Pancreas (tissue), 10 donors: ENCODE measurements around the gene KLF15. TPM values are rescaled to one million over a fixed set of nuclear protein-coding genes. Genes with fewer than 3 reads are reported as not detected.

Experiments used
- ATAC-seq, 4 donors: fragments of 200-7000 bp; cut with Tn5 transposase; one replicate each; pipeline versions ENCODE4 v1.8.0 to v1.9.1; 2020; ENCODE audit warnings: mild to moderate bottlenecking in 4 of 4, moderate library complexity in 4 of 4
- DNase-seq, 6 donors: peaks; one replicate each; pipeline ENCODE4 v3.0.0-alpha.2; 2020
- FAIRE-seq: peaks from 2 replicates; lab custom pipeline; 2012; peaks lifted over from hg19 to GRCh38; lab: Jason Lieb, UNC
- H3K27ac ChIP-seq, 4 donors: fragments of 200-600 bp; sonication (generic); 1 replicate in 3 of 4; 2 replicates in 1 of 4; pipeline versions ENCODE4 v1.5.0 to v1.8.0; 2020
- H3K27me3 ChIP-seq, 4 donors: fragments of 200-600 bp; one replicate each; pipeline ENCODE4 v1.8.0; 2021
- H3K36me3 ChIP-seq, 3 donors: fragments of 200-600 bp; sonication (generic) in 1 of 3; one replicate each; pipeline versions ENCODE4 v1.5.0 to v1.8.0; 2020 to 2021
- H3K4me1 ChIP-seq, 3 donors: fragments of 200-600 bp; one replicate each; pipeline ENCODE4 v1.8.0; 2021
- H3K4me3 ChIP-seq, 4 donors: fragments of 200-600 bp; sonication (generic) in 2 of 4; one replicate each; pipeline versions ENCODE4 v1.5.0 to v1.8.0; 2020 to 2021
- H3K9me3 ChIP-seq, 4 donors: fragments of 200-600 bp; one replicate each; pipeline ENCODE4 v1.8.0; 2021
- WGBS, 2 donors: extraction: QIAGEN DNeasy Blood & Tissue Kit; methylation state at CpG; one replicate each; pipeline ENCODE4 v1.1.7; 2013; 5-methylcytosine and 5-hydroxymethylcytosine counted together
- intact Hi-C, 3 donors: fragments of 100-400 bp; cut with DNase I; formaldehyde crosslinking; loops; one replicate each; pipeline versions ENCODE4 v1.11.1 to v1.14.2; 2022
- polyA plus RNA-seq, 2 donors: library from polyadenylated mRNA; stranded (reverse); fragments of 200-250 nt; gene quantifications; one replicate each; pipeline ENCODE4 v1.2.3, GENCODE V29; 2013
- total RNA-seq, 6 donors: library from RNA; stranded (reverse); fragmentation: NEBNext Ultra II Directional in 4 of 6; extraction: Animal tissue kit (Norgen Biotek cat#: 25700) in 4 of 6; gene quantifications; one replicate each; pipeline versions ENCODE4 v1.2.1 to v1.2.4, GENCODE V29; 2021 to 2023
- TF ChIP-seq, protein P1 (sequence below), 4 donors: fragments of 200-600 bp; sonication (generic) in 3 of 4; IDR thresholded peaks; one replicate each; pipeline versions ENCODE4 v1.5.0 to v1.8.0; 2021; ENCODE audit warnings: antibody characterized with exemption in 4 of 4
- donor health status: healthy with polysubstance abuse.
- donor health status: DM: no; HTN: no; CAD: no; lungs with moderate emphysema.
- donor health status: DM: no; HTN: no; CAD: no.
- donor health status: control.
- donor health status: control.
- donor health status: Bipolar disorder and iron deficiency.
- donor health status: DM: yes; HTN: yes; CAD: no.
- donor health status: DM: no; HTN: no; CAD: no.
- donor health status: DM: no; HTN: no; CAD: no.
- donor health status: DM: yes; HTN: yes; CAD: no.

Gene KLF15
- total RNA-seq (10 to 100 TPM; 15.2 to 38.3 (median 30.6) TPM), polyA plus RNA-seq (10 to 100 TPM; 11.3 to 27.1 TPM)

DNA sequence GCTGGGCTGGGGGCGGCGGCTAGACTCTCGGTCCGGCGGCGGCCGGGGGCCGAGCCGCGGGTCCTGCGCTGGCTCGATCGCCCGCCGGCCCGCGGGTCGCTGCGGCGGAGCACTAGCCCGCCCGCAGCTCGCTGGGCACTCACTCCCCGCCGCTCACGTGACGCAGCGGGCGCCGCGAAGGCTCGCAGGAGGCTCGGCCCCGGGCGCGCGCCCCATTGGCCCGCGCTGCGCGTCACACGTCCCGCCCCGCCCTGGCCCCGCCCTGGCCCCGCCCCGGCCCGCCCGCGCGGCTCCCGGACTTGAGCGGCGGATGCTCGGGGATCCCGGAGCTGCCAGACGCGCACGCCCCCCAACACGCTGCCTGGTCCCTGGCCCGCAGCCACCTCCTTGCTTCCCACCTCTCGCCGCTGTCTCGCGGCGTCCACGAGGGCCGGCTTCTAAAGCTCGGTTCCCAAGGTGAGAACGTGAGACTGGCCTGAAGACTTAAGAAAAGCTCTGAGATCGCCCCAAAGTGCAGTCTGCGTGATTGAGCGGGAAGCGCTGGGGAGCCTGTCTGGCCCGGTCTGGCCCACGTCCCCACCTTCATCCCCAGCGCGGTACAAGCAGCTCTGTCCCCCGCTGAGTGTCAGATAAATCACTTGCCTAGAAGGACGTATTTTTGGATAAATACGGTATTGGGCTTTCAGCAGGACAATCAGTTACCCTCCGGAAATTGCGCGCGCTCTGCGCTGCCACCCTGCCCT is at the start of gene KLF15:
Gene KLF15 (minus strand): TSS at position 114 of the 743 bp plus-strand sequence. CDS start 4,486 bp downstream, outside the sequence.
- FAIRE-seq (no peak), ATAC-seq (peak; percentile 68 to 84 (median 75)), DNase-seq (peak; percentile 84 to 96 (median 92))
- H3K36me3 ChIP-seq, result peaks cover 0 to under 1% (median 0%) of the 10 kb centered on the region in 3 donors
- H3K4me1 ChIP-seq, result peaks cover 0 to 16% (median 15%) of the 10 kb centered on the region in 3 donors
- WGBS, 2 donors, result 0 to 1% methylated on average over 25 to 86 of the region's 86 CpGs
- peak within 1 kb of the TSS; percentile 63 to 95 (median 88) for H3K4me3 ChIP-seq
- TF ChIP-seq, protein P1, sequence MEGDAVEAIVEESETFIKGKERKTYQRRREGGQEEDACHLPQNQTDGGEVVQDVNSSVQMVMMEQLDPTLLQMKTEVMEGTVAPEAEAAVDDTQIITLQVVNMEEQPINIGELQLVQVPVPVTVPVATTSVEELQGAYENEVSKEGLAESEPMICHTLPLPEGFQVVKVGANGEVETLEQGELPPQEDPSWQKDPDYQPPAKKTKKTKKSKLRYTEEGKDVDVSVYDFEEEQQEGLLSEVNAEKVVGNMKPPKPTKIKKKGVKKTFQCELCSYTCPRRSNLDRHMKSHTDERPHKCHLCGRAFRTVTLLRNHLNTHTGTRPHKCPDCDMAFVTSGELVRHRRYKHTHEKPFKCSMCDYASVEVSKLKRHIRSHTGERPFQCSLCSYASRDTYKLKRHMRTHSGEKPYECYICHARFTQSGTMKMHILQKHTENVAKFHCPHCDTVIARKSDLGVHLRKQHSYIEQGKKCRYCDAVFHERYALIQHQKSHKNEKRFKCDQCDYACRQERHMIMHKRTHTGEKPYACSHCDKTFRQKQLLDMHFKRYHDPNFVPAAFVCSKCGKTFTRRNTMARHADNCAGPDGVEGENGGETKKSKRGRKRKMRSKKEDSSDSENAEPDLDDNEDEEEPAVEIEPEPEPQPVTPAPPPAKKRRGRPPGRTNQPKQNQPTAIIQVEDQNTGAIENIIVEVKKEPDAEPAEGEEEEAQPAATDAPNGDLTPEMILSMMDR (IDR thresholded peaks at IDR 0.05), result no peak
- H3K27ac ChIP-seq, result peak within 1 kb of the TSS; percentile 96 to 99 (median 98)
- intact Hi-C loops, result loop anchor here in 1 of 3 donors (2.0 kb wide), 1 partner anchor 87 kb away; no protein-coding TSS in a partner anchor
- no peaks in the 10 kb centered on the region for H3K27me3 ChIP-seq
- H3K9me3 ChIP-seq, result no peaks in the 10 kb centered on the region

DNA sequence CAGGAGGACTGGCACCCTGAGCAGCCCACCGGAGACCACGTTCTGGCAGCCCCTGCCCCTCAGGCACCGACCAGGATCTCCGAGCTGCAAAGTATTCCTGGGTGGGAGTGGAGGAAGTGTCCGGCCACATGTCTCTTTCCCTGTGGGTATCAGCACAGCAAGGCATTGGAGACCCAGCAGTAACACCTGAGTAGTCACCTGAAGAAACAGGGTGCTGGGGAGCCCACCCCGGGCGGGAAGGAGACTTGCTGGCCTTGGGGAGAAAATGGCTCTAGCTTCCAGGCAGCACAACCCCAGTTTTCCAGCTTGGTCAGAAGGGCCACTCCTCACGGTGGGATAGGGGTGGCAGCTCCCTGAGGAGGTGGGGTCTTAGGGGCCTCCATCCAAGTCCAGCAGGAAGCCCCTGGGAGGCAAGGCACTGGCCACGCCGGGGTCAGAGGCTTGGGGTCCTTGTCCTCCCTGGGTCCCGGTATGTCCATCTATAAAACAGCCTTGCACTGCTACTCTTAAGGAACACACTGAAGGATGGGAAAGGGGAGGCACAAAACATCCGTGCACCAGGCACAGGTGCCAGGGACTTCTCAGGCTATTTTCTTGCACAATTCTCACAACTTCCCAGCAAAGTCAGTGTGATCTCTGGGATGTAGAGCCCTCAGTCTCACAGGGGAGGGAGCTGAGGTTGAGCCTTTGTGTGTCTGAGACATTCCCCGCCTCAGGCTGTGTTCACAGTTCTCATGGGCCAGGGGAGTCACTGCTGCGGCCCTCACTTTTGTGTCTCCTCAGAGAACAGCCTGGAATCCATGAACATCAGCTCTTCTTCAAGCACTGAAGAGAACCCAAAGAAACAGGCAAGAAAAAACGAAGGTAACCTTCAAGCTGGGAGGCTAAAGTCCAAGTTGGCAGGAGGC is 49.4 kb upstream of the KLF15 start:
- WGBS, 2 donors, result 80 to 82% methylated on average over 15 of the region's 15 CpGs
- no peak for ATAC-seq
- no peak for FAIRE-seq
- Histone ChIP-seq H3K27ac (no peak overlapping the region), H3K4me1 (no peaks in the 10 kb centered on the region), H3K27me3 (no peaks in the 10 kb centered on the region), H3K4me3 (no peak overlapping the region), H3K36me3 (no peaks in the 10 kb centered on the region), H3K9me3 (no peaks in the 10 kb centered on the region)
- TF ChIP-seq, protein P1 (IDR thresholded peaks at IDR 0.05), result no peak
- intact Hi-C loops, result no loop called here
- no peak for DNase-seq

DNA sequence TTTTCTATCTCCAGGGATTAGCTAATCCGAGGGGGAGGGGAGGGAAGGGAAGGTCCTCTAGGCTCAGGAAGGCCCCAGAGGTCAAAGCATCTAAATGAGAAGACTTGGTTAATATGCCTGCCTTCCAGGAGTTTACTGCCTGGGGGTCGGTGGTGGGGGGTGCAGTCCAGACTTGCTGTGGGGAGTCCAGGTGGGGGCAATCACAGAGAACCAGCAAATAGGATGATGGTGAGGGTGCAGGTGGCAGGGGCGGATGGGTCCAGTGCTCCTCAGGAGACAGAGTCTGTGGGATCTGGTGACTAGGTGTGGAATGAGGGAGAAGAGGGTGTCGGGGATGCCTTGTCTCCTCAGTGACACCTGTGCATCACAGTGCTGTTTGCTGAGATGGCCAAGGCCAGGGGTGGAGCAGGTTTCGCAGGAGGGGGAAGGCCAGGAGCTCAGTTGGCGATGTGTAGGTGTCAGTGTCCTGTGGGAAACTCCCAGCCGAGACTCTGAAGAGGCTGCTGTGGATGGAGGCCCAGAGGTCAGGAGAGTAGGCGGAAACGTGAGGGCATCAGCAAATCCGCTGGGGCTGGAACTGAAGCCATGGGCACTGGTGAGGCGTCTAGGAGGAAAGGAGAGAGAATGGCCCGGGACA is 45.6 kb upstream of the KLF15 start:
- no peak overlapping the region for H3K4me3 ChIP-seq
- 77 to 79% methylated on average over 12 of the region's 12 CpGs for WGBS, 2 donors
- TF ChIP-seq, protein P1 (IDR thresholded peaks at IDR 0.05), result no peak
- no peaks in the 10 kb centered on the region for H3K27me3 ChIP-seq
- DNase-seq (no peak), ATAC-seq (no peak), FAIRE-seq (no peak)
- no peak overlapping the region for H3K27ac ChIP-seq
- no peaks in the 10 kb centered on the region for H3K9me3 ChIP-seq
- intact Hi-C loops, result no loop called here
- H3K36me3 ChIP-seq, result no peaks in the 10 kb centered on the region
- no peaks in the 10 kb centered on the region for H3K4me1 ChIP-seq

DNA sequence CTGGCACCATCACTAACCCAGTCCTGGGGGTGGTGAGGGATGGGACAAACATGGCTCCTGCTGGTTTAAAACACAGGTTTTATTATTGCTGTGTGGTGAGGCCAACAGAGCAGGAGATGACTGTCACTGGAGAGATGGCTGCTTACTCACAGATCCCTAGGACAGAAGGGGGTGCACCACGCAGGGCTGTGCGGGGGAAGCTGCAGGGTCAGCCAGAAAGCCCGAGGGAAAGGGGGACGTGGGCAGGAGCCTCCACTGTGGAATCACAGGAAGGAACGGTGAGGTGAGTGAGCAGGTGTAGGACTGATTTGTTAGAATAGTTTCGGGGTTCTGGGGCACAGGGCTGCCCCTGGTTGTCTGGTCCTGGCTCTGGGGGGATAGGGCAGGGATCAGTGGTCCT is 45.0 kb upstream of the KLF15 start:
- ATAC-seq, result no peak
- no peak for DNase-seq
- Histone ChIP-seq H3K36me3 (no peaks in the 10 kb centered on the region), H3K4me1 (no peaks in the 10 kb centered on the region), H3K27ac (no peak overlapping the region), H3K4me3 (no peak overlapping the region), H3K27me3 (no peaks in the 10 kb centered on the region), H3K9me3 (no peaks in the 10 kb centered on the region)
- TF ChIP-seq, protein P1 (IDR thresholded peaks at IDR 0.05), result no peak
- FAIRE-seq, result no peak
- intact Hi-C loops, result no loop called here
- WGBS, 2 donors, result 59 to 74% methylated on average over 6 of the region's 6 CpGs
